Esophagus mucosa (tissue), 1 donor: ENCODE data around the gene RAB14. TPM values are rescaled to one million over a fixed set of nuclear protein-coding genes. Genes with fewer than 3 reads are reported as not detected.
"Not testable (repeated sequence)": the region's sequence is repeated elsewhere in the genome, so short reads cannot be mapped to it uniquely, and the experiment has no call there.

ENCODE experiments used
- ATAC-seq: fragments of 200-7000 bp; cut with Tn5 transposase; one replicate; pipeline ENCODE4 v1.9.1; 2020
- total RNA-seq: library from RNA; stranded (reverse); gene quantifications from one replicate; pipeline ENCODE4 v1.2.4, GENCODE V29; 2023
- donor health status: DM: yes; HTN: yes; CAD: no.

Gene RAB14
- total RNA-seq, 1 donor from 2014 or later, result 87.2 TPM

DNA sequence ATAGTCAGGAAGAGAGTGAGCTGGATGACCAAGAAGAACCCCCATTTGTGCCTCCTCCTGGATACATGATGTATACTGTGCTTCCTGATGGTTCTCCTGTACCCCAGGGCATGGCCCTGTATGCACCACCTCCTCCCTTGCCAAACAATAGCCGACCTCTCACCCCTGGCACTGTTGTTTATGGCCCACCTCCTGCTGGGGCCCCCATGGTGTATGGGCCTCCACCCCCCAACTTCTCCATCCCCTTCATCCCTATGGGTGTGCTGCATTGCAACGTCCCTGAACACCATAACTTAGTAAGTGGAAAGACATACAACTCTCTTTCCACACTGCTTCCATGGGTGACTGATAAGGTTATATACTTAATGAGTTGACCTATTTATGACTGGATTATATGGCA lies 51.5 kb downstream of the RAB14 start:
- ATAC-seq, result no peak

DNA sequence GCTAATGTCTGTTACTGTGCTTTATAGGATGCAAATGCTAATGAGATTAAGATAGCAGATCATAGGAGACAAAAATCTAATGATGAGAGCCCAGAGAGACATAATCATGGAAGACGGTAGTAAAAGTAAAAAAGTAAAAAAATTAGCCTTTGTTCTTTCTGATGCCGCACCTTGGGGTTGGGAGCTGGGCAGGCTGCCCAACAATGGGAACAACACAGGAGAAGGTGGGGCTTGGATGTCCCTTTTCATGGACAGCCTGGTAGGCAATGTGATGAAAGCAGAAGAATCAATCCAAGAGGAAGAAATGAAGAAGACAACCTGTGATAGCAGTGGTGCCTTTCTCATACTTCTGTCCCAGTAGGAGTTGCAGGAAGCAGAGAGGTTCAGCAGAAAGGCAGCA lies 57.2 kb downstream of the RAB14 start:
- ATAC-seq, result no peak

GRCh38 chr9:121143771-121144170 lies 57.9 kb downstream of the RAB14 start:
- no peak for ATAC-seq

DNA sequence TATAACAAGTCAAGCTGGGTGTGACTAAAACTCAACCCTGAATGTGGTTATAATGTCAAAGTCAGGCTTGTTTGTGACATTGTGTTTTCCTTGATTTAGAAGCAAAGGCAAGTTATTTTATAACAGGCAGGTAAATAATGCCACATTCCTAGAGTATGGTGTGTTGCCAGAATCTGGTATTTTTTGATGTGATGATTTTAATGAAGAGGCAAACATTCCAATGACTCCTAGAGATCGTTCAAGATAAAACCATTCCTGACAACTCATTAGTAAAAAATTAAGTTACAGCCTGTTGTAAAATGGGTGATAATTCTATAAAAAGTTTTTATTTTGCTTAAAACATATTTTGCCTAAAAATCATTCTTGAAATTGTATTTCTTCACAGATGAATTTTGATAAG lies 60.0 kb downstream of the RAB14 start:
- ATAC-seq, result no peak

DNA sequence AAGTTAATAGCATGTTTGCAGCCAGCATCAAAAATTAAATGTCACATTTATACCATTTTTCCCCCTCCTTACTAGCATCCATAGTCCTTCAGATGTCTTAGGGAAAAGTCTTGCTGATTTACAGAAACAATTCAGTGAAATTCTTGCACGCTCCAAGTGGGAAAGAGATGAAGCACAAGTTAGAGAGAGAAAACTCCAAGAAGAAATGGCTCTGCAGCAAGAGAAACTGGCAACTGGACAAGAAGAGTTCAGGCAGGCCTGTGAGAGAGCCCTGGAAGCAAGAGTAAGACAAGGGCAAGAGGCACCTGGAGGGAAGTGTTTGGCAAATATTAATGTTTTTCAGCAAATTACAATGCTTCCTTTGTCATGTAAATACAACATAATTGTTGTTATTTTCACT lies 60.4 kb downstream of the RAB14 start:
- ATAC-seq, result no peak

- ATAC-seq, result no peak
Observed at GRCh38 chr9:121140162-121140561, 61.5 kb downstream of the RAB14 start.

DNA sequence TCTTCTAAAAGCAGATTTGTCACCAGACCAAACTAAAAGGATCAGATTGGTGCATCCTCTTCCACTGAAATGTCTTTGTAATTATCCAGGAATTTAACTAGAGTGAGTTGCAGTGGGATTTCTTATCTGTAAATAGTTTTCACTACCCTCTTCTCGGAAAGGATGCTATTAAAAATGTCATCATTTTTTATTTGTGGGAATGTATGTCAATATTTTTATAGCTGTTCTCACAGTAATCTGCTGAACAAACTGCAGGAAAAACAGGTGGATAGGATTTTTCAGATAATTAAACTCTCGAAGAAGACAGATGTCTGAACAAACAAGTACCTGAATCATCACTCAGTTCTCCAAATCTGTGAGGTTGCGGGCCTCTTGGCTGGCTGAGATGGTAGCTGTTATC lies 62.7 kb downstream of the RAB14 start:
- ATAC-seq, result no peak

DNA sequence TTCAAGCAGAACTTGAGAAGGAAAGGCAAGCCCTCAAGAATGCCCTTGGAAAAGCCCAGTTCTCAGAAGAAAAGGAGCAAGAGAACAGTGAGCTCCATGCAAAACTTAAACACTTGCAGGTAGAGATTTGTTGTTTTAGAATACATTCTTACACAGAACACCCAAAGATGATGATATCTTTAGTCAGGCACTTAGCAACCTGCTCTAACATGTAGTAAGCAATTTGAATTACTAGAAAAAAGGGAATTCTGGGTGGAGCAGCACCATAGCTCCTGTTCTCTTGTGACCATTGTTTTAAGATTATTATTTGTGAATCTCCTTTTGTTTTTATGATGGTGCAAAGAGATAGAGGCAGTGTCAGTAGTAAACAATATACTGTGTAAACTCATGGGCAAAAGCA lies 63.1 kb downstream of the RAB14 start:
- peak; percentile 63 for ATAC-seq

DNA sequence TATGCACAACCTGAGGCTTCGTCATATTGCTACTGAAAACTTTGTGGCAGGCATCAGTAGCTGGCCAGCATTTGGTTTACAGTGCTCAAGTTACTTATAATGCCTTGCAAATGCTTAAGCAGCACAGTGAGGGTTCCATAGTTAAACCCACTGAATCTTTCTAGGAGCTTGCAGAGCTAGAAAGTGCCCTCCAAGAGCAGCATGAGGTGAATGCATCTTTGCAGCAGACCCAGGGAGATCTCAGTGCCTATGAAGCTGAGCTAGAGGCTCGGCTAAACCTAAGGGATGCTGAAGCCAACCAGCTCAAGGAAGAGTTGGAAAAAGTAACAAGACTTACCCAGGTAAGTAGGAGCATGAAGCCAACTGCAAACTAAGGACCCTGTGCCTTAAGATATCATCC lies 66.0 kb downstream of the RAB14 start:
- ATAC-seq, result no peak

DNA sequence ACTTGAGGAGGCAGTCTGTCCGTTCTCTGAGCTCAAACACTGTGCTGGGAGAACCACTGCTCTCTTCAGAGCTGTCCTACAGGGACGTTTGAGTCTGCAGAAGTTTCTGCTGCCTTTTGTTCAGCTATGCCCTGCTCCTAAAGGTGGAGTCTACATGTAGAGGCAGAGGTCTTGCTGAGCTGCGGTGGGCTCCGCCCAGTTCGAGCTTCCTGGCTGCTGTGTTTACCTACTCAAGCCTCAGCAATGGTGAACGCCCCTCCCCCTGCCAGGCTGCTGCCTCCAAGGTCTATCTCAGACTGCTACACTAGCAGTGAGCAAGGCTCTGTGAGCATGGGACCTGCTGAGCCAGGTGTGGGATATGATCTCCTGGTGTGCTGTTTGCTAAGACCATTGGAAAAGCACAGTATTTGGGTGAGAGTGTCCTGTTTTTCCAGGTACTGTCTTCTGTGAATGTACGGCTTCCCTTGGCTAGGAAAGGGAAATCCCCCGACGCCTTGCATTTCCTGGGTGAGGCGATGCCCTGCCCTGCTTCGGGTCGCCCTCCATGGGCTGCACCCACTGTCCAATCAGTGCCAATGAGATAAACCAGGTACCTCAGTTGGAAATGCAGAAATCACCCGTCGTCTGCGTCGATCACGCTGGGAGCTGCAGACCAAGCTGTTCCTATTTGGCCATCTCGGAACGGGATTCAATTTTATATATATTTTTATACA lies 68.4 kb downstream of the RAB14 start:
- ATAC-seq, result peak; percentile 84

DNA sequence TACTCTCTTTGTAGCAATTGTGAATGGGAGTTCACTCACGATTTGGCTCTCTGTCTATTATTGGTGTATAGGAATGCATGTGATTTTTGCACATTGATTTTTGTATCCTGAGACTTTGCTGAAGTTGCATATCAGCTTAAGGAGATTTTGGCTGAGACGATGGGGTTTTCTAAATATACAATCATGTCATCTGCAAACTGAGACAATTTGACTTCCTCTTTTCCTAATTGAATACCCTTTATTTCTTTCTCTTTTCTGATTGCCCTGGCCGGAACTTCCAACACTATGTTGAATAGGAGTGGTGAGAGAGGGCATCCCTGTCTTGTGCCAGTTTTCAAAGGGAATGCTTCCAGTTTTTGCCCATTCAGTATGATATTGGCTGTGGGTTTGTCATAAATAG lies 72.3 kb downstream of the RAB14 start:
- ATAC-seq, result not testable (repeated sequence)

Other genes starting within 250 kb of the RAB14 start
- 3.1 TPM for gene C5, start 151.6 kb downstream of the RAB14 start, total RNA-seq
- gene CNTRL, start 126.9 kb downstream of the RAB14 start, total RNA-seq, result 7.2 TPM
- gene GSN, start 66.3 kb upstream of the RAB14 start, total RNA-seq, result 270 TPM
- gene STOM, start 168.4 kb upstream of the RAB14 start, total RNA-seq, result 65.5 TPM